GM12878 (cell line): ENCODE results near the gene AP1S1.

Experiments used
- HDAC2 ChIP-seq: fragments of 200-600 bp; sonication (generic); IDR thresholded peaks from 2 replicates; pipeline ENCODE4 v1.6.1; 2017
- RAD51 ChIP-seq: fragments of 450-650 bp; IDR thresholded peaks from 2 replicates; pipeline ENCODE4 v1.6.1; 2016; ENCODE audit warnings: moderate library complexity, mild to moderate bottlenecking, inconsistent platforms

DNA sequence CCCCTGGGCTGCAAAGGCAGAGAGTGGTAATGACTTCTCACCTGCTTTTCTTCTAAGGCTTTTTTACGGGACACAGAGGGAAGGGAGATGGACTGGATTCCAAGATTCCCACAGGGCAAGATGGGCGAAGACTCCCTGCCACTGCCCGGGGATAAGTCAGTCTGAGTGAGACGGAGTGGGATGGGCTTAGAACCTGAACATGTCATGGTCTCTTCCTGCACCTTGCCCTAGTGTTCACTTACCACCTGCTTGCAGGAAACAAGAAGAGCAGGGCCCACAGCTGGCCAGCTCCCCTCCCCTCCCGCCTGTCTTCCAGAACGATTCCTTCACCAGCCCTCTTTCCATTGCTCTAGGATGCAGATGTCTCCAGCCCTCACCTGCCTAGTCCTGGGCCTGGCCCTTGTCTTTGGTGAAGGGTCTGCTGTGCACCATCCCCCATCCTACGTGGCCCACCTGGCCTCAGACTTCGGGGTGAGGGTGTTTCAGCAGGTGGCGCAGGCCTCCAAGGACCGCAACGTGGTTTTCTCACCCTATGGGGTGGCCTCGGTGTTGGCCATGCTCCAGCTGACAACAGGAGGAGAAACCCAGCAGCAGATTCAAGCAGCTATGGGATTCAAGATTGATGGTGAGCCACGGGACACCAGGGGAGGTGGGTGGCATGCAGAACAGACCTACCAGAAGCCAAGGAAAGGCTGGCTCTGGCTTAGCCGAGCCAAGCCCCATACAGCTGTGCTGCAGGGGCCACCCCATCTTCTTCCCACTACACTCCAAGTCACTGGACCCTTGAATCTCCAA lies 26.0 kb upstream of the AP1S1 start:
- TF ChIP-seq HDAC2 (no peak), RAD51 (no peak)
